GM19023 (cell line): ENCODE measurements around the gene SQSTM1.
A peak's percentile ranks its signal among the peaks of the same experiment; 100 is the strongest.
"Not testable (repeated sequence)": the region's sequence is repeated elsewhere in the genome, so short reads cannot be mapped to it uniquely, and the experiment has no call there.

Experiments used
- ATAC-seq: cut with Tn5 transposase; IDR thresholded peaks from one replicate; pipeline ENCODE4 v1.9.1; 2021; ENCODE audit warnings: mild to moderate bottlenecking, moderate library complexity; ENCODE audit not compliant: unreplicated experiment

Gene SQSTM1

DNA sequence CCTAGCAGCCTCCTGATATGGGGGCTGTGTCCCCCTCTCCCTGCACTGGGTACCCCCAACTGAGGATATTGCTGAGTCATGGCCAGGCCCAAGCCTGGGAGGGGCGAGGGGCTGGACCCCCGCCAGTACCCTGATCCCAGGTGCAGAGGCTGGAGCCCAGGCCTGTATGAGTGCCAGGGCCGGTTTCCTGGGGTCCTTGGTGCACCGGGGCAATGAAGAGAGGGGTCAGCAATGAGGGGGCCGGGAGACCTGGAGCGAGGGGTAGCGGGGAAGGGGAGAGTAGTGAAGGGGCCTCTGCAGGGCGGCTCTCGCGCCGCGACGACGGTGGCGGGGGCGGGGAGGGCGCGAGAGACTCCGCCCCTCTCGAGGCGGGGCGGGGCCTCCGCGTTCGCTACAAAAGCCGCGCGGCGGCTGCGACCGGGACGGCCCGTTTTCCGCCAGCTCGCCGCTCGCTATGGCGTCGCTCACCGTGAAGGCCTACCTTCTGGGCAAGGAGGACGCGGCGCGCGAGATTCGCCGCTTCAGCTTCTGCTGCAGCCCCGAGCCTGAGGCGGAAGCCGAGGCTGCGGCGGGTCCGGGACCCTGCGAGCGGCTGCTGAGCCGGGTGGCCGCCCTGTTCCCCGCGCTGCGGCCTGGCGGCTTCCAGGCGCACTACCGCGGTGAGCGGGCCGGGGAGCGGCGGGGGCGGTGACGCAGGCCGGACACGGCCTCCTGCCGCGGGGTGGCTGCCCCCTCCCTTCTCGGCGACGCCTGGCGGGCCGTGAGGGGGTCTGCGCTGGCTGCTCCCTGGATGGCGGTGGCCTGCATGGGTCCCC is at the start of gene SQSTM1:
Gene SQSTM1, plus strand, starts transcription at position 423 of the 815 bp plus-strand sequence. Its CDS starts 32 bp downstream, at position 455.
- peak; percentile 41 for ATAC-seq

DNA sequence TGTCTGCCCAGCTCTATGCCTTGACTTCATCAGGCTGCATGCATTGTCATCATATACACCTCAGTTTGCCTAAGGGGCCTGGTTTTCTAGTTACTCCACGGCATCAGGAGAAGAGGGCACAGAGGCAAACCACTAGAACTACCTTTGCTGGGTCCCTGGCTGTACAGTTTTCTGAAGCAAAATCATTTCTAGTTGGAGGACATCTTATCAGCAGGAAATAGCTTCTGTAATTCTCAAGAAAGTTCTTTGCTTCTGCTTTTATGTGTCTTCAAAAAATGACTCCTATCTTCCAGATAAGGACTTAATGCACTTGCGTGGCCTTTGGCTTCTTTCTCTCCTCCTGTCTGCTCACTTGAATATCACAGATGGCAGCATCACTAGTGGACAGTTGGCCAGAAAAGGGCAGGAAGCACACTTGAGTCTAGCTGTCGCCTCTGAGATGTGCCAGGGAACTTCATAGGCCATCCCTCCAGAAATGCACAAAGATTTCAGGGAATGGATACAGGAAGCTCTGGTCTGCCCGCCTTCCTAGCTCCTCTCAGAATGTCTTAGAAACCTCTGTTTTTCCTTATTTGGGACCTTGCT is 49.3 kb upstream of the SQSTM1 start:
- ATAC-seq, result no peak

DNA sequence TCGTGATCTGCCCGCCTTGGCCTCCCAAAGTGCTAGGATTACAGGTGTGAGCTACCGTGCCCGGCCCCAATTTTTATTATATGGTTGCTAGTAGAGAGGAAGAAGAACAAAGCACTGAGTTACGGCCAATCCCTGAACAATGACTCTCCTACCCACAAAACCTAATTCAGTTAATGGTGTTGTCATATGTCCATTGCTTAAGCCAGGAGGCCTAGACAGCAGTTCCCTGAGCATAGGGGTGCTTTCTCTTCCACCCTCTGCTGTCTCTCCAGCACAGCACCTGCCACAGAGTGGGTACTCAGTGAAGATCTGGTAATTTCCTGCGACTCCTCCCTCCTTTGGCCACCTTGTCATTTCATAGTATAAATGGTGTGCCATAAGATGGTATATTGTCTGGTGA is 48.4 kb upstream of the SQSTM1 start:
- ATAC-seq, result no peak

DNA sequence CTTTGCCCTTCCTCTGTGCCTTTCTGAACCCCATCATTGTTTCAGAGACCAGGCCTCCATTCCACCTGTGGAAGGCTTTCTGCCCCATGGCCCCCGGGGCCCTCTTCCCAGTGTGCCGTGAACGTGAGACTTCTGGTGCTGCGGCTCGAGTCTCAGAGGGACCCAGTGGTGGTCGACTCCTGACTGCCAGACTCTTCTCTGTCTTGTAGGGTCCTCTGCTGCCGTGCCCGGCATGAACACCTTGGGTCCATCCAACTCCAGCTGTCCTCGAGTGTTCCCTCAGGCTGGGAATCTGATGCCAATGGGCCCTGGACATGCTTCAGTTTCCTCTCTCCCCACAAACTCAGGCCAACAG is 47.0 kb upstream of the SQSTM1 start:
- no peak for ATAC-seq

DNA sequence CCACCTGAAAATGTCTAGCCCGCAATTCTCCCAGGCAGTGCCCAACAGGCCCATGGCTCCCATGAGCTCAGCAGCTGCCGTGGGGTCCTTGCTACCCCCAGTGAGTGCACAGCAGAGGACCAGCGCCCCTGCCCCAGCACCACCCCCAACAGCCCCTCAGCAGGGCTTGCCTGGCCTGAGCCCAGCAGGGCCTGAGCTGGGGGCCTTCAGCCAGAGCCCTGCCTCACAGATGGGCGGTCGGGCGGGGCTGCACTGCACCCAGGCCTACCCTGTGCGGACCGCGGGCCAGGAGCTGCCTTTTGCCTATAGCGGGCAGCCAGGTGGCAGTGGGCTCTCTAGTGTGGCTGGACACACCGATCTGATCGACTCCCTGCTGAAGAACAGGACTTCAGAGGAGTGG is 46.3 kb upstream of the SQSTM1 start:
- ATAC-seq, result no peak

DNA sequence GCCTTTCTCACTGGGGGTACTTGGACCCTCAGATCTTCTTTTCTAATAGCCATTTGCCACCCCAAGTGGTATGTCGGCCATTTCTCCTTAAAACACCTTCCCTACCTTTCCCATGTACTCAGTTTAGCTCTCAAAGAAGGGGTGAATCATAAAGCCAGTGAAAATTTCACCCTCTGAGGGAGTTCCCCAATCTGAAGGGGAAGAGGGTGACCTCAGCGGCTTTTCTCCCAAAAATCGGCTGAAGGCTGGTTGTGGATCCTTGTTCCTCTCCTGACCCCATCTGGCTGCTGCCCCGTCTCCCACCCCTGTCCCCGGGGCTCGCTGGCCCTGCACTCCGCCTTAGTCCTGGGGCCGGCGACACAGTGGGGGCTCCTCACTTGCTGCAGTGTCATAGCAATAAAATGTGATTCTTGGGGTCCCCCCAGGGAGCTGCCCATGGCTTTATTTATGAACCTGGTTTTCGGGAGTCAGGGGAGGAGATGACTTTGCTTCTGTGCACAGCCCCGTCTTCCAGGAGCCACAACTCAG is 44.2 kb upstream of the SQSTM1 start:
- no peak for ATAC-seq

DNA sequence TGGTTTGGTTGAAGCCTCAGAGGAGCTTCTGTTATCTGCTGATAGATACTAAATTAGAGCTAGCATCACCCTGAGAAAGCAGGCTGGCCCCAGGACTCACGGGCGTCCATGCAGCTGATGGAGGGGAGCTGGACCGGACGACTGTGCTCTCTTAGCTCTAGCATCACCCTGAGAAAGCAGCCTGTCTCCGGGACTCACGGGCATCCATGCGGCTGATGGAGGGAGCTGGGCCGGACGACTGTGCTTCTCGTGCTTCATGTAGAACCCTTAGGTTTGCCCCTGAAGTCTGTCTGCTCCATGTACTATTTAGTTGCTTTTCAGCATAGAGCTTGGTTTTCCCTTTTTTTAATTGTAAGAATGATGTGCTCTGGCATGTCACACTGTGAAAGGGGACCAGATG is 43.2 kb upstream of the SQSTM1 start:
- no peak for ATAC-seq

DNA sequence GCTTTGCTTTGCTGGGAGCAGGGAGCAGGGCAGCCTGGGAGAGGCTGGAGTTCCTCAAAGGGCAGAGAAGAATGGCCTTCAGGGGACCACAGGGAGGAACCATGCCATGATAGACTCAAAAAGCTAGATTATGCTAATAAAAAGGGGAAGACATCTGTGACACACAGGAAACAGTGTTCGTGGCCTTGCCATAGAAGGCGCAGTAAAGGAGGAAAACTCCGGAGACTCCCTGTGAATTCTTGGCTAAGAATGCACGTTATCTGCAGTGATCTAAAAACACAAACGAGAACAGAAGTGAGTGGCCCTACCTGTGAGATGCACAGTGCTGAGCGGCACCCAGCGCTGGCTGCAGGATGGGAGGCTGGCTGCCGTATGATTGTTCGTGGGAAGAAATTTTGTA is 42.8 kb upstream of the SQSTM1 start:
- ATAC-seq, result no peak

DNA sequence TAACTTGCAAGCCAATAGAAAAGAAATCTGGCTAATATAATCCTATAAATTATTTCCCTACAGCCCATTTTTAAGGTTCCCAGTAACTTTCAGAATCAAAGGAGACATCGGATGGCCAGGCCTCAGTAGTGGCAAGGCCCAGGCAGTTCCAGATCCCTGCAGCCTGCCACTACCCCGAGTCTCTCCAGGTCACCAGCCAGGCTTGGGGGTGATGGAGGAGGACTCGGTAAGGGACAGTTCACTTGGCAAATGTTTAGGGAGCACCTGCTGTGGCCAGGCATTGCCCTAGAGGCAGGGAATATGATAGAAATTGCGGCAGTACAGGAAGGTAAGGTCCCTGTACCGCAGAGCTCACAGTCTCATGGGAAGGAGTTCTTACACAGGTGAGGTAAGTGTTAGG is 42.1 kb upstream of the SQSTM1 start:
- no peak for ATAC-seq

DNA sequence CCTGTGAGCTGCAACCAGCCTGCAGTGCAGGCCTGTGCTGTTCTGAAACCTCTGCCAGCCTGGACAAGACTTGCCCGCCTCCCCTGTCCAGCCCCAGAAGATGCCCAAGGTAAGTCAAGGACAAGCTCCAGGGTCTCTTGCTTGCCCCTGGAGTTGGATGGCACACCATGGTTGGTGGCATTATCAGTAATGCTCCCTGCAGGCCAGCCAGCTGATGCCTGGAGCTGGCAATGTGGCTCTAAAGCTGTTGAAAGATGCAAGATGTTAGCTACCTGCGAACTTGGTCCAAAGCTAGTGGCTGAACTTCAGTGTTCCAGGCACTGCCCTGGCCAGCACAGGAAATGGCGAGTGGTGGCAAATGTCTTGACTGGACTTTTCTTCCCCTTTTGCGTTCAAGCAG is 40.9 kb upstream of the SQSTM1 start:
- no peak for ATAC-seq

DNA sequence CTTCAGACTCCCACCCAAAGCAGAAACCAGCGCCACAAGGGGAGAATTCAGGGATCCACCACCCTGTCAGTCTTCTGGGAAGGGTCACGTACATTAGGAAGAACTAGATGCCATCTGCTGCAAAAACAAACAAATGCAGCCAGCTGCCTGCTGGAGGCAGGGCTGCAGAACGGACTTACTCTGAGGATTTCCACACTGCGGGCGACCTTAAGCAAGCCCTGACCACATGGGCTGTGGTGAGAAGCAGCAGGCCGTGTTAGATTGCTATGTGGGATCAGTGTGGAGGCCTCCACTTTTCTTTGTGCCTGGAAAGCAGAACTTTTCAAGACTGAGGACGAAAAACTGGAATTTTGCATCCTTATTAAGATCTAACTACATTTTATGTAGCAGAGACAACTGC is 40.3 kb upstream of the SQSTM1 start:
- no peak for ATAC-seq

DNA sequence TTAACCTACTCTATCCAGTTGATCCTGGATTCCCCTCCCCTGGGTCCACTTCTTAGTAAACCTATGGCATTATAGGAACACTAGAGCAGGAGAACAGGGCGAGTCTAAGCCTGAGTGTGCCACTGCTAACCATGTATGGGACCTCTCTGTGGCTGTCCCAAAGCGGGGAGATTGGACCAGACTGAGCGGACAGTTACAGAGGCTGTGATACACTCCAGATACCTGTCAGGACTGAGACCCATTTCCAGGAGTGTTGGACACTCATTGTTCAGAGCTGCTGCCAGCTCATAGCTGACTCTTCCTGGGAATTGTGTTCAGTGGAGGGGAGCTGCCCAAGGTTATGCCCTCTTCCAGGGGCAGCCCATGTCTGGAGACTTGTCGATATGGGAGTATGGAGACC is 38.9 kb upstream of the SQSTM1 start:
- no peak for ATAC-seq

DNA sequence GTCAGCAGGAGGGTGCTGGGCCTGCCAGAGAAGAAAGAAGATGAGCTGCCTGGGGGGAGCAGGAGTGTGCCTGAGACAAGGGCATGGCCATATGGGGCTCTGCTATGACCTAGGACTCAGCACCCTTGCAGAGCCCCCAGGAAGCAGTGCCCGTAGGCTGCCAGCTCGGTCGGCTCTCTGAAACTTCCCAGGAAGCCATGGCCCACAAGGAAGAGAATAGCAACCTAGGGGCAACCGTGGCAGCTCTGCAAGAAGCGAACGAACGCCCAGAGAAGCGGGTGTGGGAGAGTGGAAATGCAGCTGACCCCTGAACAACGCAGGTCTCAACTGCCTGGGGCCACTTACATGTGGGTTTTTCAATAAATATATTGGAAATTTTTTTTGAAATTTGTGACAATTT is 37.6 kb upstream of the SQSTM1 start:
- ATAC-seq, result no peak

DNA sequence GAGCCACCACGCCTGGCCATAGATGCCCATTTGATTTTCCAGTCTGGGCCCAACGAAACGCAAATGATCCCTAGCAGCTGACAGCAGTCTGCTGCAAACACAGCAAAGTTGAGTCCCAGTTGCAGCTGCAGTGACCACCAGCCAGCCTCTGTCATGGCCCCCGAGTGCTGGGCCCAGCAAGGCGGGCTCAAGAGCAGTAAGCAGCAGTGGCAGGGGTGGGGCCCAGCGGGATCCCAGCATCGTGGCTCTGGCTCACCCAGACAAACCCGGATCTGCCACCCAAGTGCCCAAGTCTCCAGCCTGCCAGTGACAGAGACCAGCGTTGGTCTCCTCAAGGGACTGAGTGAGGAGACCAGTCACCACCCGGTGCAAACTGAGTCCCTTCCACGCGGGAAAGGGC is 33.8 kb upstream of the SQSTM1 start:
- no peak for ATAC-seq

DNA sequence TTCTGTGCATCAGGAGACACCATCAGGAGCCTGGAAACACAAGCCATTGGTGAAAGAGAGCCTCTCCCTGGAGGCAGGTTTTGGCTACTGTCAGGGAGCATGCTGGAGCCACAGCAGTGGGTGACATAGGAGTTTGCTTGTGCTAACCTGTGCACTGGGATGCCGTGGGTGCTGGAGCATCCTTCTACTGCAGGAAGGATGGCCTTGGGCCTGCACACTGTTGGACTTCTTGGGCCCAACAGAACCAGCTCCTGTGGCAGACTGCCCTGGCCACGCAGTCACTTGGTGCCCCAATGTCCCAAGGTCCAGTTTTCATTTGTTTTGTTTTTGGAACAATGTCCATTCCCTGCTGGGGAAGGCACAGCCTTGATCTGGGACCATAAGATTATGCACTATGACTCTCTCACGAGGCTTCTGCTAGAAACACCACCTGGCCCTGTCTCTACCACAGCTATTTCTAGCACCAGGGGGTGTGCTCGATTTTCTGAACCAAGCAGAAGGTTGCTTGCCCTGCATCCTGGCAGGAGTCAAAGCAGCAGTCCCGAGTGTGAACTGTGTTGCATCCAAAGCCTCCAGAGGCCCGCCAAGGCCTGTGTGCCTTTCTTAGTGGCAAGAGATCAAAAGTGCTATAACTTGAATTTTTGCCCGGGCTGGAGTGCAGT is 32.4 kb upstream of the SQSTM1 start:
- no peak for ATAC-seq

DNA sequence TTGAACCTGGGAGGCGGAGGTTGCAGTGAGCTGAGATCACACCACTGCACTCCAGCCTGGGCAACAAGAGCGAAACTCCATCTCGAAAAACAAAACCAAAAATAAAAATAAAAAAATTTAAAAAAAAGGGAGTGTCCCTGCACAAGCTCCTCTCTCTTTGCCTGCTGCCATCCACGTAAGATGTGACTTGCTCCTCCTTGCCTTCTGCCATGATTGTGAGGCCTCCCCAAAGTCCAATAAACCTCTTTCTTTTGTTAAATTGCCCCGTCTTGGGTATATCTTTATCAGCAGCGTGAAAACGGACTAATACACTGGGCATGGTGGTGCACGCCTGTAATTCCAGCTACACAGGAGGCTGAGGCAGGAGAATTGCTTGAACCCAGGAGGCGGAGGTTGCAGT is 31.4 kb upstream of the SQSTM1 start:
- not testable (repeated sequence) for ATAC-seq

DNA sequence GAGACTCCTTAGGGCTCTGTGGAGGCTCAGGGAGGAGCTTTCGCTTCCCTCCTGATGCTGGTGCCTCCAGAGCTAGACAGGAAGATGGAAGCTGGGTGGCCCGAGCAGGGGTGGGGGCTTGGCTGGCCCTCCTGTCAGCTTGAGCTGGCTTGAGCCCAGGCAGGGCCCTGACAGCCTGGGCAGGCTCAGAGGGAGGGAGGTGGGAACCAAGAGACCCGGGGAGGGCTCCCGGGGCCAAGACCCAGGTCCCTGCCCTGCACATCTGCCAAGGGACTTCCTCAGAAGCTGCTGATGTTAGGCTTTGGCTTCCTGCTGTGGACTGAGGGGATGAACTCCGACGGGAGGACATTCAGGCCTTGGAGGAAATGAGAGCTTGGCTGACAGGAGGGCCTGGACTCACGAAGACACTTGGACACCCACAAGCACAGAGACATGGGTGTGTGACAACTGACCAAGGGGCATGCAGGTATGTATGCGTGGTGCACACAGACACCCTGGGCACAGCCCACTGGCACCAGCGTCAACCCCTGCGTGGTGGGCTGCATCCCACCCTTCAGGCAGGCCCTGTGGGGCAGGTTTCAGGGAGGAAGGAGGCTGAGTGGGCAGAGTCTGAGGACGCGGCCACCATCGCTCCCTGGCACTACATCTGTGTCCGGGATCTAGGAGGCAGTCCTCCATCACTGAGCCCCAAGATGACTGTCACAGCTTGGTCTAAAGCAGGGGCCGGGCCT is 28.7 kb upstream of the SQSTM1 start:
- ATAC-seq, result no peak

DNA sequence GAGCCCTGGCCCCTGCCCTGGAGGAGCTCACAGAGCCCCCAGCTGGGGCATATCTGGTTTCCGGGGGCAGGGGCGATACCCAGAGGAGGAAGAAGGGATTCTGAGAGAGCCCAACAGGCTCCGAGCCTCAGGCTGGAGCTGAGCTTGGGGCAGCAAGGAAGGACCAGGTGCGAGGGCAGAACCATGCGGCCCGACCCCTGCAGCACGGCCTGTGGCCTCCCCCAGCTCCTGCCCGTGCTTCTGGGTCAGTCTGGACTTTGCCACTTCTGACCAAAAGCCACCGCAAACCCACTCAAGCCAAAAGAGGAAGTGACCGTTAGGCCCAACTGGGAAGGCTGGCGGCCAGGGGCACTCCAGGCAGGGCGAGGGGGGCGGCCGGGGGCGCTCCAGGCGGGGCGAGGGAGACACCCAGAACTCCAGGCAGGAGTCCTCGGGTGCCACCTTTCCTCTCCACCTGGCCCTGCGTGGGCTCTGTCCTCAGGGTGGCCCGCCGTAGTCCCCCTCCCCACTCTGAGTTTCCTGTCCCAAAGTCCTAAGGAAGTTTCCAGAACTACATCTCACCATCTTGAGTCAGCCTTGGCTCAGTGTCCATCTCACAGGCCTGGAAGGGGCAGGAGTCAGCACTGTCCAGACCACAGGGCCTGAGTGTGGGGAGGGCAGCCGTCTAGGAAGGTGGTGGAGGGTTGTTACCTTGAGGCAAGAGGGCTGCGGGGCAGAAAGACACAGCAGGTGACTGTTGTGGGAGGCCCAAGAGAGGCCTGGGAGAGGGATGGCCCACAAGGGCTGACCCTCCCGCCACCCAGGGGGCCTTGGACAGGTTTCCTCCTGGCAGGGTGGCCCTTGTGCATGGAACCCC is 27.9 kb upstream of the SQSTM1 start:
- no peak for ATAC-seq

DNA sequence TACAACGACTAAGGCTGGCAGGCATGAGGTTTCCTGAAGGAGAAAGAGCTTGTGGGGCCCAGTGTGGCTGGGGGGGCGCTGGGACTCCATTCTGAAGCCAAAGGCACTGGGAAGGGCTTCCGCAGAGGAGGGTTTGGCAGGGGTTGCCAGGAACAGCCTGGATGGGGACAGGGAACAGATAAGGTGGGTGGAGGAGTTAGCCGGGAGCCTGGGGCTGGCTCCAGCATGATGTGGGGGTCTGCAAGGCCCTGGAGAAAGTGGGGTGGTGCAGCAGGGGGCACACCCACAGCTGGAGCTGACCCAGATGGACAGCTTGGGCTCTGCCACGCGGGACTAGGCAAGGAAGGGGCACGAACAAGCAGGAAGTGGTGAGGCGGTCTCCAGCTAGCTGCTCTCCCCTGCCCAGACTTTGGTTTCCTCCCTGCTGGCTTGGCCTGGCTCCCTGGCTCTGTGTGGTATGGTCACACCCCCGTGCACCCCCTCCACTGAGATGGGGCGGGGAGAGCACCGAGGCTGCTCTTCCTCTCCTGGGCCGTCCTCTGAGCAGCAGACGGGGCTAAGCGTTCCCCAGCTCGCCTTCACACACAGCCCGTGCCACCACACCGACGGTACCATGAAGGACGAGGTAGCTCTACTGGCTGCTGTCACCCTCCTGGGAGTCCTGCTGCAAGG is 27.1 kb upstream of the SQSTM1 start, which contains the start of gene LTC4S:
Gene LTC4S, plus strand, starts transcription at position 519 of the 672 bp plus-strand sequence. Its CDS starts 95 bp downstream, at position 614.
- no peak for ATAC-seq

DNA sequence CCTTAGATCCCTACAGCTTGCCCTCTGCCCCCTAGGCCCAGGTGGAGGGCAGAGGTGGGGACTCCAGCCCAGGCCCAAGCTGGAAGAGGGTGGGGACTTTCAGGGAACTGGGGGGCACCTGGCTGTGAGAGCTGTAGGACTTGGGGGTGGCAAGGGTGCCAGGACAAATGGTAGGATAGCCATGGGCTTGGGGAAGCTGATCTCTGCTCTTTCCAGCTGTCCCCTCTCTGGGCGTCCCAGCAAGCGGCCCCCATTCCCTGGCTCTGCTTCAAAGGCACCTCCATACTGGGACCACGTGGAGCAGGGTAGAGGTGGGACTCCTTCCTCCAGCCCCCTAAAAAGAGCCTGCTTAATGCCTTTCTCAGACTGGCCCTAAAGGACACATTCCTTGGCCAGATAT is 26.5 kb upstream of the SQSTM1 start:
- no peak for ATAC-seq
